Activated T-helper 2 cell treated with anti-CD3 and anti-CD28 coated beads, Interferon-gamma antibody, Interleukin-2, Interleukin-4, amounts not matched to agents 10 μg/mL and 5 μg/mL and 100 μg/mL, durations not matched to agents 14 hours and 24 hours and 36 hours (primary cell): ENCODE measurements around the gene WWC2. TPM values are rescaled to one million over a fixed set of nuclear protein-coding genes. Genes with fewer than 3 reads are reported as not detected.

Source experiments
- DNase-seq: peaks from one replicate; pipeline ENCODE4 v3.0.0; 2021; ENCODE audit warnings: low spot score
- H3K27ac Mint-ChIP-seq: one replicate; pipeline ENCODE4 v1.8.0; 2021; ENCODE audit warnings: mixed read lengths
- H3K27me3 Mint-ChIP-seq: one replicate; pipeline ENCODE4 v1.8.0; 2021; ENCODE audit warnings: low read depth, mixed read lengths
- H3K36me3 Mint-ChIP-seq: one replicate; pipeline ENCODE4 v1.8.0; 2021; ENCODE audit warnings: low read depth, mixed read lengths
- H3K4me1 Mint-ChIP-seq: one replicate; pipeline ENCODE4 v1.8.0; 2021; ENCODE audit warnings: low read depth, mixed read lengths
- H3K4me3 Mint-ChIP-seq: one replicate; pipeline ENCODE4 v1.8.0; 2021; ENCODE audit warnings: low read depth, mild to moderate bottlenecking, moderate library complexity, mixed read lengths
- H3K9me3 Mint-ChIP-seq: one replicate; pipeline ENCODE4 v1.8.0; 2021; ENCODE audit warnings: mixed read lengths
- intact Hi-C: fragments of 100-400 bp; cut with micrococcal nuclease; formaldehyde crosslinking; loops from one replicate; pipeline ENCODE4 v1.15.1; 2023
- total RNA-seq: library from RNA; stranded (reverse); gene quantifications from 2 replicates; pipeline ENCODE4 v1.2.3, GENCODE V29; 2022

WWC2 gene
- total RNA-seq, 1 donor from 2014 or later, result 0.50 TPM

- Mint-ChIP-seq H3K4me1 (peaks cover 7% of the 10 kb centered on the region), H3K9me3 (no peaks in the 10 kb centered on the region), H3K4me3 (no peak overlapping the region), H3K27ac (no peak overlapping the region), H3K36me3 (no peaks in the 10 kb centered on the region), H3K27me3 (peaks cover 8% of the 10 kb centered on the region)
- DNase-seq, result no peak
- intact Hi-C loops, result loop anchor here (5.0 to 10.0 kb wide), 2 partner anchors 141 to 787 kb away; no protein-coding TSS in a partner anchor
Observed at GRCh38 chr4:183263787-183264386, 164.8 kb downstream of the WWC2 start.

- no peaks in the 10 kb centered on the region for H3K36me3 Mint-ChIP-seq
- H3K27me3 Mint-ChIP-seq, result peaks cover 7% of the 10 kb centered on the region
- intact Hi-C loops, result loop anchor here (5.0 to 10.0 kb wide), 2 partner anchors 140 to 787 kb away; no protein-coding TSS in a partner anchor
- H3K27ac Mint-ChIP-seq, result no peak overlapping the region
- H3K4me3 Mint-ChIP-seq, result no peak overlapping the region
- no peak for DNase-seq
- H3K9me3 Mint-ChIP-seq, result no peaks in the 10 kb centered on the region
- peaks cover 7% of the 10 kb centered on the region for H3K4me1 Mint-ChIP-seq
Observed at GRCh38 chr4:183264614-183265013, 165.6 kb downstream of the WWC2 start.

- Mint-ChIP-seq H3K27ac (no peak overlapping the region), H3K4me3 (no peak overlapping the region), H3K4me1 (peaks cover 7% of the 10 kb centered on the region), H3K27me3 (peaks cover 7% of the 10 kb centered on the region), H3K9me3 (no peaks in the 10 kb centered on the region), H3K36me3 (no peaks in the 10 kb centered on the region)
- intact Hi-C loops, result loop anchor here (10.0 kb wide), 1 partner anchor 138 kb away; no protein-coding TSS in a partner anchor
- DNase-seq, result no peak
Observed at GRCh38 chr4:183266371-183266770, 167.3 kb downstream of the WWC2 start.

GRCh38 chr4:183268556-183268955 lies 169.5 kb downstream of the WWC2 start:
- Mint-ChIP-seq H3K9me3 (no peaks in the 10 kb centered on the region), H3K27me3 (peaks cover 7% of the 10 kb centered on the region), H3K27ac (no peak overlapping the region), H3K4me1 (no peaks in the 10 kb centered on the region), H3K4me3 (no peak overlapping the region), H3K36me3 (no peaks in the 10 kb centered on the region)
- DNase-seq, result no peak
- intact Hi-C loops, result loop anchor here (10.0 kb wide), 1 partner anchor 136 kb away; no protein-coding TSS in a partner anchor

- no peaks in the 10 kb centered on the region for H3K4me1 Mint-ChIP-seq
Observed at GRCh38 chr4:183272384-183272783, 173.3 kb downstream of the WWC2 start.

GRCh38 chr4:183276106-183276505 lies 177.0 kb downstream of the WWC2 start:
- no peak for DNase-seq
- H3K27me3 Mint-ChIP-seq, result no peaks in the 10 kb centered on the region
- H3K4me3 Mint-ChIP-seq, result no peak overlapping the region
- no peaks in the 10 kb centered on the region for H3K36me3 Mint-ChIP-seq
- H3K27ac Mint-ChIP-seq, result no peak overlapping the region
- no peaks in the 10 kb centered on the region for H3K4me1 Mint-ChIP-seq
- peaks cover 6% of the 10 kb centered on the region for H3K9me3 Mint-ChIP-seq
- intact Hi-C loops, result no loop called here

More at GRCh38 chr4:183272384-183272783, 173.3 kb downstream of the WWC2 start:
- H3K27ac Mint-ChIP-seq, result no peak overlapping the region
- intact Hi-C loops, result no loop called here
- H3K27me3 Mint-ChIP-seq, result no peaks in the 10 kb centered on the region
- peaks cover 6% of the 10 kb centered on the region for H3K9me3 Mint-ChIP-seq
- H3K36me3 Mint-ChIP-seq, result no peaks in the 10 kb centered on the region
- no peak overlapping the region for H3K4me3 Mint-ChIP-seq
- no peak for DNase-seq

- H3K4me1 Mint-ChIP-seq, result no peaks in the 10 kb centered on the region
- no peak overlapping the region for H3K27ac Mint-ChIP-seq
- no peaks in the 10 kb centered on the region for H3K9me3 Mint-ChIP-seq
- no peaks in the 10 kb centered on the region for H3K36me3 Mint-ChIP-seq
- intact Hi-C loops, result no loop called here
- H3K27me3 Mint-ChIP-seq, result no peaks in the 10 kb centered on the region
- DNase-seq, result no peak
- no peak overlapping the region for H3K4me3 Mint-ChIP-seq
Observed at GRCh38 chr4:183284258-183284785, 185.3 kb downstream of the WWC2 start.

- Mint-ChIP-seq H3K27ac (no peak overlapping the region), H3K36me3 (no peaks in the 10 kb centered on the region), H3K4me3 (no peak overlapping the region), H3K27me3 (no peaks in the 10 kb centered on the region), H3K4me1 (no peaks in the 10 kb centered on the region), H3K9me3 (no peaks in the 10 kb centered on the region)
- no peak for DNase-seq
- intact Hi-C loops, result loop anchor here (5.0 kb wide), 1 partner anchor 122 kb away; no protein-coding TSS in a partner anchor
Observed at GRCh38 chr4:183284965-183285364, 185.9 kb downstream of the WWC2 start.

GRCh38 chr4:183285886-183286285 lies 186.8 kb downstream of the WWC2 start:
- intact Hi-C loops, result loop anchor here (5.0 kb wide), 1 partner anchor 121 kb away; no protein-coding TSS in a partner anchor
- no peaks in the 10 kb centered on the region for H3K27me3 Mint-ChIP-seq
- DNase-seq, result no peak
- H3K27ac Mint-ChIP-seq, result no peak overlapping the region
- H3K4me3 Mint-ChIP-seq, result no peak overlapping the region
- no peaks in the 10 kb centered on the region for H3K36me3 Mint-ChIP-seq
- no peaks in the 10 kb centered on the region for H3K9me3 Mint-ChIP-seq
- H3K4me1 Mint-ChIP-seq, result no peaks in the 10 kb centered on the region

- Mint-ChIP-seq H3K9me3 (no peaks in the 10 kb centered on the region), H3K27me3 (no peaks in the 10 kb centered on the region)
Observed at GRCh38 chr4:183286590-183287308, 187.7 kb downstream of the WWC2 start.

GRCh38 chr4:183287309-183287659 lies 188.2 kb downstream of the WWC2 start:
- no peak for DNase-seq
- no peaks in the 10 kb centered on the region for H3K4me1 Mint-ChIP-seq
- no peaks in the 10 kb centered on the region for H3K36me3 Mint-ChIP-seq
- no peaks in the 10 kb centered on the region for H3K9me3 Mint-ChIP-seq
- no peak overlapping the region for H3K27ac Mint-ChIP-seq
- intact Hi-C loops, result loop anchor here (5.0 kb wide), 1 partner anchor 120 kb away; no protein-coding TSS in a partner anchor
- H3K4me3 Mint-ChIP-seq, result no peak overlapping the region
- H3K27me3 Mint-ChIP-seq, result no peaks in the 10 kb centered on the region

More at GRCh38 chr4:183286590-183287308, 187.7 kb downstream of the WWC2 start:
- H3K27ac Mint-ChIP-seq, result no peak overlapping the region
- H3K4me3 Mint-ChIP-seq, result no peak overlapping the region
- H3K36me3 Mint-ChIP-seq, result no peaks in the 10 kb centered on the region
- DNase-seq, result no peak
- intact Hi-C loops, result loop anchor here (5.0 kb wide), 1 partner anchor 121 kb away; no protein-coding TSS in a partner anchor
- H3K4me1 Mint-ChIP-seq, result no peaks in the 10 kb centered on the region

- Mint-ChIP-seq H3K4me3 (no peak overlapping the region), H3K9me3 (no peaks in the 10 kb centered on the region), H3K27ac (no peak overlapping the region), H3K27me3 (no peaks in the 10 kb centered on the region), H3K36me3 (no peaks in the 10 kb centered on the region), H3K4me1 (no peaks in the 10 kb centered on the region)
- no peak for DNase-seq
- intact Hi-C loops, result loop anchor here (5.0 kb wide), 1 partner anchor 120 kb away; no protein-coding TSS in a partner anchor
Observed at GRCh38 chr4:183287677-183288076, 188.6 kb downstream of the WWC2 start.

GRCh38 chr4:183288955-183289354 lies 189.9 kb downstream of the WWC2 start:
- Mint-ChIP-seq H3K4me3 (no peak overlapping the region), H3K27ac (no peak overlapping the region), H3K27me3 (no peaks in the 10 kb centered on the region), H3K4me1 (no peaks in the 10 kb centered on the region), H3K36me3 (no peaks in the 10 kb centered on the region), H3K9me3 (no peaks in the 10 kb centered on the region)
- no peak for DNase-seq
- intact Hi-C loops, result loop anchor here (5.0 kb wide), 1 partner anchor 118 kb away; no protein-coding TSS in a partner anchor
